ENCODE results near the gene DMWD. TPM values are rescaled to one million over a fixed set of nuclear protein-coding genes. Genes with fewer than 3 reads are reported as not detected.

The DMWD gene
- total and polyA plus RNA-seq, 2 of the 13 experiments (the other 11 are each of a cell fraction or from before 2014, with no cell fraction given), result 10.3 to 14.9 TPM

GRCh38 chr19:45817010-45817724 is 24.5 kb upstream of the DMWD start (continued):
- TF ChIP-seq HNF4A (CRISPR knock-in tag; IDR thresholded peaks at IDR 0.05), result no peak
- no peak for TF ChIP-seq ZFP90 (CRISPR knock-in tag; IDR thresholded peaks at IDR 0.05; ENCODE audit: borderline replicate concordance)
- no peak for TF ChIP-seq ARID5B (CRISPR knock-in tag; IDR thresholded peaks at IDR 0.05)
- TF ChIP-seq DNMT3B (CRISPR knock-in tag; conservative IDR thresholded peaks at IDR 0.05), result no peak
- TF ChIP-seq ZNF225 (CRISPR knock-in tag; IDR thresholded peaks at IDR 0.05), result no peak
- TF ChIP-seq TGIF2 (CRISPR knock-in tag; IDR thresholded peaks at IDR 0.05), result no peak
- TF ChIP-seq FLYWCH1 (CRISPR knock-in tag; IDR thresholded peaks at IDR 0.05), result no peak
- TF ChIP-seq IRF9 (CRISPR knock-in tag; IDR thresholded peaks at IDR 0.05; ENCODE audit: borderline replicate concordance), result peak; percentile 43; the same call in 1 of the 2 replicates
- no peak for TF ChIP-seq SOX6 (IDR thresholded peaks at IDR 0.05)
- TF ChIP-seq SOX6 (CRISPR knock-in tag; IDR thresholded peaks at IDR 0.05), result peak; percentile 44
- no peak for TF ChIP-seq SUZ12 (IDR thresholded peaks at IDR 0.05; ENCODE audit: low read depth, low read length)
- TF ChIP-seq ZHX1 (CRISPR knock-in tag; IDR thresholded peaks at IDR 0.05; ENCODE audit: low read depth), result no peak
- no peak for TF ChIP-seq ZSCAN12 (CRISPR knock-in tag; IDR thresholded peaks at IDR 0.05)
- no peak for TF ChIP-seq DNMT1 (CRISPR knock-in tag; IDR thresholded peaks at IDR 0.05)
- TF ChIP-seq RARG (CRISPR knock-in tag; IDR thresholded peaks at IDR 0.05; ENCODE audit: low read depth), result no peak
- peak; percentile 52; the same call in 1 of the 2 replicates for TF ChIP-seq ZMYM4 (CRISPR knock-in tag; IDR thresholded peaks at IDR 0.05)
- TF ChIP-seq DMTF1 (CRISPR knock-in tag; IDR thresholded peaks at IDR 0.05), result no peak
